DND-41 (cell line): Measurements from ENCODE around the gene SLC9A7.
A peak's percentile ranks its signal among the peaks of the same experiment; 100 is the strongest.

ENCODE experiments used
- ATAC-seq: fragments of 200-7000 bp; cut with Tn5 transposase; 3 replicates; pipeline ENCODE4 v1.9.1; 2021; ENCODE audit warnings: low read depth; ENCODE audit not compliant: insufficient read depth
- DNase-seq: peaks from one replicate; pipeline ENCODE4 v3.0.0-alpha.2; 2020
- H2AFZ ChIP-seq: 2 replicates; pipeline ENCODE4 v1.6.0; 2012; ENCODE audit warnings: low read depth, low read length
- H3K27ac ChIP-seq: 2 replicates; pipeline ENCODE4 v1.5.1; 2012; ENCODE audit warnings: low read length, inconsistent platforms
- H3K27me3 ChIP-seq: fragments of 200-600 bp; sonication (generic); 2 replicates; pipeline ENCODE4 v1.6.0; 2012; ENCODE audit warnings: low read length, mild to moderate bottlenecking, inconsistent platforms; ENCODE audit not compliant: insufficient read depth, poor library complexity
- H3K36me3 ChIP-seq: 2 replicates; pipeline ENCODE4 v1.5.1; 2012; ENCODE audit warnings: low read length, inconsistent platforms; ENCODE audit not compliant: insufficient read depth
- H3K4me1 ChIP-seq: 2 replicates; pipeline ENCODE4 v1.5.1; 2012; ENCODE audit warnings: mild to moderate bottlenecking, low read length; ENCODE audit not compliant: insufficient read depth
- H3K4me2 ChIP-seq: 2 replicates; pipeline ENCODE4 v1.6.0; 2012; ENCODE audit warnings: mild to moderate bottlenecking, moderate library complexity, low read length, inconsistent platforms; ENCODE audit not compliant: insufficient read depth
- H3K4me3 ChIP-seq, 2 experiments: fragments of 200-600 bp in 1 of 2; shearing (Covaris generic) in 1 of 2; 2 replicates each; pipeline ENCODE4 v1.5.1; 2012 to 2016; ENCODE audit warnings: inconsistent platforms in 2 of 2, low read length in 2 of 2, mild to moderate bottlenecking in 2 of 2, low read depth in 1 of 2, moderate library complexity in 1 of 2
- H3K79me2 ChIP-seq: 2 replicates; pipeline ENCODE4 v1.6.0; 2012; ENCODE audit warnings: low read length, inconsistent platforms; ENCODE audit not compliant: insufficient read depth
- H3K9ac ChIP-seq: 2 replicates; pipeline ENCODE4 v1.6.0; 2012; ENCODE audit warnings: low read depth, mild to moderate bottlenecking, inconsistent platforms, low read length, moderate library complexity
- H3K9me3 ChIP-seq: 2 replicates; pipeline ENCODE4 v1.5.1; 2012; ENCODE audit warnings: low read length, moderate library complexity, mild to moderate bottlenecking, inconsistent platforms; ENCODE audit not compliant: insufficient read depth, severe bottlenecking
- H4K20me1 ChIP-seq: 2 replicates; pipeline ENCODE4 v1.6.0; 2012; ENCODE audit warnings: low read length; ENCODE audit not compliant: insufficient read depth
- EZH2 ChIP-seq: IDR thresholded peaks from 3 replicates; pipeline ENCODE4 v1.6.1; 2012; ENCODE audit warnings: borderline replicate concordance, low read depth, mild to moderate bottlenecking, moderate library complexity, low read length, inconsistent platforms; ENCODE audit not compliant: severe bottlenecking
- TF ChIP-seq, protein P1 (sequence below): IDR thresholded peaks from 2 replicates; pipeline ENCODE4 v1.5.1; 2012; ENCODE audit warnings: borderline replicate concordance, low read length, moderate library complexity, mild to moderate bottlenecking; ENCODE audit not compliant: poor library complexity, severe bottlenecking; ENCODE audit errors: extremely low read depth

The SLC9A7 gene

DNA sequence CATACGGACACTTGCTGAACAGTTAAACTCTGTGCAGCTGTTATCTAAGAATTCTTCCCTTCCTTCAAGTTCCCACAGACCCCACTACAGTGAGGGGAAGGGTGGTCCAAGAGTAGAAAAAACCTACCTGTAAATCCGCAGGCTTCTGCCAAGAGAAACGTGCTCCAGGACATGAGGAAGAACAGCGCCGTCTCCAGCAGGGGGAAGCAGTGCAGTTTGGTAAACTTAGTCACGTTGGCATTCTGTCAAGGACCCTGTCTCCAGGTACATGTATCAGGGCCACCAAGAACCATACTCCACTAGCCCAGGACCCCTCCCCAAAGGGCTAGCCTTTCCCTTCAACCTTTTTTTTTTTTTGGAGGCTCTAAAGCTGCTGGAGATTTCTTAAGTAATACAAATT, 105.4 kb downstream of the SLC9A7 start:
- Histone ChIP-seq H3K4me3 (no peak overlapping the region), H2AFZ (no peak overlapping the region), H3K4me1 (peaks cover 21% of the 10 kb centered on the region), H3K4me2 (no peak overlapping the region), H3K79me2 (no peaks in the 10 kb centered on the region), H3K27me3 (no peaks in the 10 kb centered on the region), H3K9ac (no peak overlapping the region), H3K36me3 (no peaks in the 10 kb centered on the region), H4K20me1 (no peaks in the 10 kb centered on the region), H3K27ac (no peak overlapping the region), H3K9me3 (no peaks in the 10 kb centered on the region)
- TF ChIP-seq, protein P1, sequence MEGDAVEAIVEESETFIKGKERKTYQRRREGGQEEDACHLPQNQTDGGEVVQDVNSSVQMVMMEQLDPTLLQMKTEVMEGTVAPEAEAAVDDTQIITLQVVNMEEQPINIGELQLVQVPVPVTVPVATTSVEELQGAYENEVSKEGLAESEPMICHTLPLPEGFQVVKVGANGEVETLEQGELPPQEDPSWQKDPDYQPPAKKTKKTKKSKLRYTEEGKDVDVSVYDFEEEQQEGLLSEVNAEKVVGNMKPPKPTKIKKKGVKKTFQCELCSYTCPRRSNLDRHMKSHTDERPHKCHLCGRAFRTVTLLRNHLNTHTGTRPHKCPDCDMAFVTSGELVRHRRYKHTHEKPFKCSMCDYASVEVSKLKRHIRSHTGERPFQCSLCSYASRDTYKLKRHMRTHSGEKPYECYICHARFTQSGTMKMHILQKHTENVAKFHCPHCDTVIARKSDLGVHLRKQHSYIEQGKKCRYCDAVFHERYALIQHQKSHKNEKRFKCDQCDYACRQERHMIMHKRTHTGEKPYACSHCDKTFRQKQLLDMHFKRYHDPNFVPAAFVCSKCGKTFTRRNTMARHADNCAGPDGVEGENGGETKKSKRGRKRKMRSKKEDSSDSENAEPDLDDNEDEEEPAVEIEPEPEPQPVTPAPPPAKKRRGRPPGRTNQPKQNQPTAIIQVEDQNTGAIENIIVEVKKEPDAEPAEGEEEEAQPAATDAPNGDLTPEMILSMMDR: peak; percentile 51
- no peak for TF ChIP-seq EZH2
- DNase-seq (peak; percentile 26), ATAC-seq (no peak)

DNA sequence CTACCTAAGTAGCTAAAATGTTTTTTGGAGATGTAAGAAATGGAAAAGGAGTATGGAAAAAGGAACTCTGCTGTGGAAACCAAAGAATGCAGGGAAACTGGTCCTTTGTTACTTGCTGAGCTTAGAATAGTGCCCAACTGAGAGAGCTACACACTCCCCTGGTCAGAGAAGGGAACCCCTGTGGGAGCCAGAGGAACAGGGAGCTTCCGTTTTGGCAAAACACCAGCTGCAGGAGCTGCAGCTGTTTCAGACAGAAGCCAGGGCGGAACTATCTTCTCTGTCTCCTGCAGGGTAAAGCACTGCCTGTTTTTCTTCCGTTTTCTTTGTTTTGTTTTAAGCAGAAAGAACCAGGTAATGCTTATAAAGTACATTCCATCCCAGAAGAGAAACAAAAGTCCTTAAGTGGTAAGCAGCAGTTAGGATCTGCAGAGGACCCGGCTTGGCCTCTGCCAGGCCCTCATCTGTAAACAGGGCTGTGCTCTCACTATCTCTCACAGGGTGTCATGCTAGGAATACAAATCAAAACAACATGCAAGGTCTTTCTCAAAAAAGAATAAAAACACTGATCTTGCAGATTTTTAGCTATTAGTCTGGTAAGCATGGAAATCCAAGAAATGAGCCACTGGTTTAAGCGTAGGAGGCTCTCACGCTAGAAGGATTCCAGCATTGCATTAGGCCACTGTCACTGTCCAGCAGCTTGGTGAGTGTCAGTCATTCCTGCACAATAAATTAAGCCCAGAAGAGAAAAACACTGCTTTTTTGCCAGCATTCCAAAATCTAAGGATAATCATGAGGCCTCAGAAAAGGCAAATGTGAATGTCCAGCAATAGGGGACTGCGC, 109.3 kb downstream of the SLC9A7 start:
- peak overlapping the region; percentile 40 for H3K9ac ChIP-seq
- peak overlapping the region; percentile 72 for H2AFZ ChIP-seq
- no peaks in the 10 kb centered on the region for H3K9me3 ChIP-seq
- H3K27me3 ChIP-seq: no peaks in the 10 kb centered on the region
- no peaks in the 10 kb centered on the region for H4K20me1 ChIP-seq
- peak overlapping the region; percentile 81 for H3K27ac ChIP-seq
- peak; percentile 94 for ATAC-seq
- peak; percentile 70 for DNase-seq
- H3K4me3 ChIP-seq: peak overlapping the region in 1 of 2 experiments; percentile 40; a peak in 1 of 4 replicates
- H3K79me2 ChIP-seq: no peaks in the 10 kb centered on the region
- no peaks in the 10 kb centered on the region for H3K36me3 ChIP-seq
- peaks cover 21% of the 10 kb centered on the region for H3K4me1 ChIP-seq
- TF ChIP-seq, protein P1: peak; percentile 2
- no peak for TF ChIP-seq EZH2
- peak overlapping the region; percentile 64 for H3K4me2 ChIP-seq

DNA sequence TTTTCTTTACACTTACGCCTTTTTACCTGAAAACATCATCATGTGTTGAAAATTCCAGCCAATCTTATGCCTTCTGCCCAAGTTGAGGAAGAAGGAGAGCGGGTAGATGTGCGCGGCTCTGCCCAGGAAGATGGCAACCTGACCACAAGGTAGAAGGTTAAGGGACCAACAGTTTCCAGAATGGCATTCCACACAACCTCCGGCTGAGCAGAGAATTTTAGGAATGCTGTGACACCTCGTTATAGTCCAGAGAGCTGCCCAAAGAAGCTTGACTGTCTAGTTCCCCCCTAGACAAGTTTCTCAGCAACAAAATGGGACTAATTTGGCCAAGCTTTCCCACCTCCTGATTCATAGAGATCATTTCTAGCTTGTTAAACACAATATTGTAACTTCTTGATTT, 110.3 kb downstream of the SLC9A7 start:
- no peak for TF ChIP-seq EZH2
- TF ChIP-seq, protein P1: no peak
- Histone ChIP-seq H3K27me3 (no peaks in the 10 kb centered on the region), H3K4me1 (peaks cover 21% of the 10 kb centered on the region), H3K9me3 (no peaks in the 10 kb centered on the region), H2AFZ (no peak overlapping the region), H3K79me2 (no peaks in the 10 kb centered on the region), H3K27ac (peak overlapping the region; percentile 81), H4K20me1 (no peaks in the 10 kb centered on the region), H3K4me2 (no peak overlapping the region), H3K9ac (no peak overlapping the region), H3K36me3 (no peaks in the 10 kb centered on the region), H3K4me3 (no peak overlapping the region)
- DNase-seq: no peak
- ATAC-seq: no peak
